ENCODE measurements around the gene GPR25. TPM values are rescaled to one million over a fixed set of nuclear protein-coding genes. Genes with fewer than 3 reads are reported as not detected.

The GPR25 gene
- total RNA-seq, 2 donors from 2014 or later = 1.3 TPM; not detected in 1

- Histone ChIP-seq H3K4me3 (no peak overlapping the region), H3K4me1 (no peaks in the 10 kb centered on the region), H3K27ac (no peak overlapping the region), H3K36me3 (replicated peaks in 1 of 2; ENCODE audit: insufficient read depth in 1 of 2, low read depth in 2 of 2) (no peaks in the 10 kb centered on the region), H3K27me3 (no peaks in the 10 kb centered on the region), H3K9me3 (no peaks in the 10 kb centered on the region)
- intact Hi-C loops (cut with DNase I) = no loop called here
- DNase-seq = no peak
- ATAC-seq = no peak
- WGBS, 2 donors = 49 to 50% methylated on average over 11 of the region's 11 CpGs
- no peak for TF ChIP-seq CTCF (IDR thresholded peaks at IDR 0.05)
- TF ChIP-seq POLR2A (IDR thresholded peaks at IDR 0.05) = no peak
These were observed 5.6 kb upstream of the GPR25 start for GRCh38 chr1:200867018-200867811.

GRCh38 chr1:200869376-200869752 is 3.4 kb upstream of the GPR25 start:
- WGBS, 2 donors = 77 to 88% methylated on average over 5 of the region's 5 CpGs
- H3K27ac ChIP-seq = no peak overlapping the region
- DNase-seq = no peak
- TF ChIP-seq CTCF (IDR thresholded peaks at IDR 0.05) (no peak), POLR2A (IDR thresholded peaks at IDR 0.05) (no peak)
- ATAC-seq = no peak
- no peaks in the 10 kb centered on the region for H3K36me3 ChIP-seq (replicated peaks in 1 of 2; ENCODE audit: insufficient read depth in 1 of 2, low read depth in 2 of 2)
- peaks cover 0 to 13% of the 10 kb centered on the region in 2 donors for H3K27me3 ChIP-seq
- intact Hi-C loops (cut with DNase I) = no loop called here
- H3K9me3 ChIP-seq = no peaks in the 10 kb centered on the region
- peaks cover 12% of the 10 kb centered on the region for H3K4me1 ChIP-seq
- no peak overlapping the region for H3K4me3 ChIP-seq

- intact Hi-C loops (cut with DNase I) = no loop called here
- DNase-seq (no peak), ATAC-seq (no peak)
- TF ChIP-seq CTCF (IDR thresholded peaks at IDR 0.05) (no peak), POLR2A (IDR thresholded peaks at IDR 0.05) (no peak)
- 76 to 88% methylated on average over 9 of the region's 9 CpGs for WGBS, 2 donors
- H3K27me3 ChIP-seq = peaks cover 0 to 15% of the 10 kb centered on the region in 2 donors
- peaks cover 12% of the 10 kb centered on the region for H3K4me1 ChIP-seq
- no peaks in the 10 kb centered on the region for H3K36me3 ChIP-seq (replicated peaks in 1 of 2; ENCODE audit: insufficient read depth in 1 of 2, low read depth in 2 of 2)
- H3K9me3 ChIP-seq = no peaks in the 10 kb centered on the region
- H3K4me3 ChIP-seq = no peak overlapping the region
- no peak overlapping the region for H3K27ac ChIP-seq
These were observed 2.9 kb upstream of the GPR25 start for GRCh38 chr1:200869753-200870391.

GRCh38 chr1:200873116-200873670 is 412 bp downstream of the GPR25 start:
- Histone ChIP-seq H3K36me3 (replicated peaks in 1 of 2; ENCODE audit: insufficient read depth in 1 of 2, low read depth in 2 of 2) (no peaks in the 10 kb centered on the region), H3K4me1 (peaks cover 12% of the 10 kb centered on the region), H3K9me3 (no peaks in the 10 kb centered on the region), H3K4me3 (no peak overlapping the region), H3K27me3 (peaks cover 0 to 15% of the 10 kb centered on the region in 2 donors), H3K27ac (no peak overlapping the region)
- ATAC-seq (peak; percentile 56), DNase-seq (peak in 1 of 4 donors; percentile 32)
- TF ChIP-seq POLR2A (IDR thresholded peaks at IDR 0.05) (no peak), CTCF (IDR thresholded peaks at IDR 0.05) (no peak)
- intact Hi-C loops (cut with DNase I) = no loop called here
- 14% methylated on average over 48 of the region's 61 CpGs; no CpG with 5 or more reads in 1 of the 2 donors for WGBS, 2 donors
